ENCODE results near the gene DFFB. TPM values are rescaled to one million over a fixed set of nuclear protein-coding genes. Genes with fewer than 3 reads are reported as not detected.

DFFB gene
- total and polyA plus RNA-seq, 2 donors (not counting 1 experiment from before 2014, with no cell fraction given), result 6.4 to 7.6 TPM

GRCh38 chr1:3883194-3883925, 26.1 kb downstream of the DFFB start:
- Histone ChIP-seq H3K27me3 (ENCODE audit: control insufficient read depth, insufficient read depth, low read length) (no peaks in the 10 kb centered on the region), H3K36me3 (ENCODE audit: control insufficient read depth, insufficient read depth, low read length) (peaks cover 2% of the 10 kb centered on the region), H3K4me2 (ENCODE audit: extremely low read depth, insufficient read depth, low read length) (no peak overlapping the region), H3K27ac (ENCODE audit: insufficient read depth, low read length) (no peak overlapping the region), H3K4me1 (ENCODE audit: control insufficient read depth, extremely low read depth, insufficient read depth, low read length) (no peaks in the 10 kb centered on the region), H3K9ac (ENCODE audit: insufficient read depth, low read length) (no peak overlapping the region), H3K9me3 (ENCODE audit: control insufficient read depth, insufficient read depth, low read depth, low read length) (no peaks in the 10 kb centered on the region), H3K4me3 (replicated peaks in 1 of 4; ENCODE audit: control extremely low read depth in 1 of 4, insufficient read depth in 1 of 4, low read depth in 3 of 4, low read length in 4 of 4) (no peak overlapping the region), H3K79me2 (ENCODE audit: control insufficient read depth, insufficient read depth, low read length) (no peaks in the 10 kb centered on the region), H4K20me1 (ENCODE audit: control insufficient read depth, extremely low read depth, insufficient read depth, low read length) (no peaks in the 10 kb centered on the region), H2AFZ (ENCODE audit: low read length) (no peak overlapping the region)
- no peak for DNase-seq (ENCODE audit: low read depth in 2 of 2)
- TF ChIP-seq CTCF (conservative IDR thresholded peaks at IDR 0.05 in 1 of 2, IDR thresholded peaks at IDR 0.05 in 1 of 2; ENCODE audit: low read depth in 1 of 2, low read length in 2 of 2) (no peak), EZH2 (IDR thresholded peaks at IDR 0.05; ENCODE audit: low read length, missing control alignments) (no peak)

- no peak for TF ChIP-seq EZH2 (IDR thresholded peaks at IDR 0.05; ENCODE audit: low read length, missing control alignments)
- no peak for TF ChIP-seq CTCF (conservative IDR thresholded peaks at IDR 0.05 in 1 of 2, IDR thresholded peaks at IDR 0.05 in 1 of 2; ENCODE audit: low read depth in 1 of 2, low read length in 2 of 2)
Observed at GRCh38 chr1:3884966-3885365, 27.7 kb downstream of the DFFB start.

GRCh38 chr1:3885611-3886010, 28.3 kb downstream of the DFFB start:
- no peaks in the 10 kb centered on the region for H3K9me3 ChIP-seq (ENCODE audit: control insufficient read depth, insufficient read depth, low read depth, low read length)
- no peak overlapping the region for H2AFZ ChIP-seq (ENCODE audit: low read length)
- no peak for TF ChIP-seq CTCF (conservative IDR thresholded peaks at IDR 0.05 in 1 of 2, IDR thresholded peaks at IDR 0.05 in 1 of 2; ENCODE audit: low read depth in 1 of 2, low read length in 2 of 2)
- TF ChIP-seq EZH2 (IDR thresholded peaks at IDR 0.05; ENCODE audit: low read length, missing control alignments), result no peak
- H3K27me3 ChIP-seq (ENCODE audit: control insufficient read depth, insufficient read depth, low read length), result no peaks in the 10 kb centered on the region
- no peak overlapping the region for H3K27ac ChIP-seq (ENCODE audit: insufficient read depth, low read length)
- no peak overlapping the region for H3K4me2 ChIP-seq (ENCODE audit: extremely low read depth, insufficient read depth, low read length)
- H3K4me3 ChIP-seq (replicated peaks in 1 of 4; ENCODE audit: control extremely low read depth in 1 of 4, insufficient read depth in 1 of 4, low read depth in 3 of 4, low read length in 4 of 4), result no peak overlapping the region
- DNase-seq (ENCODE audit: low read depth in 2 of 2), result no peak
- no peak overlapping the region for H3K9ac ChIP-seq (ENCODE audit: insufficient read depth, low read length)
- no peaks in the 10 kb centered on the region for H4K20me1 ChIP-seq (ENCODE audit: control insufficient read depth, extremely low read depth, insufficient read depth, low read length)
- no peaks in the 10 kb centered on the region for H3K4me1 ChIP-seq (ENCODE audit: control insufficient read depth, extremely low read depth, insufficient read depth, low read length)
- H3K79me2 ChIP-seq (ENCODE audit: control insufficient read depth, insufficient read depth, low read length), result no peaks in the 10 kb centered on the region
- H3K36me3 ChIP-seq (ENCODE audit: control insufficient read depth, insufficient read depth, low read length), result peaks cover 3% of the 10 kb centered on the region

More at GRCh38 chr1:3884966-3885365, 27.7 kb downstream of the DFFB start:
- Histone ChIP-seq H3K4me2 (ENCODE audit: extremely low read depth, insufficient read depth, low read length) (no peak overlapping the region), H3K4me1 (ENCODE audit: control insufficient read depth, extremely low read depth, insufficient read depth, low read length) (no peaks in the 10 kb centered on the region), H3K9me3 (ENCODE audit: control insufficient read depth, insufficient read depth, low read depth, low read length) (no peaks in the 10 kb centered on the region), H3K27me3 (ENCODE audit: control insufficient read depth, insufficient read depth, low read length) (no peaks in the 10 kb centered on the region), H3K79me2 (ENCODE audit: control insufficient read depth, insufficient read depth, low read length) (no peaks in the 10 kb centered on the region), H2AFZ (ENCODE audit: low read length) (no peak overlapping the region), H3K9ac (ENCODE audit: insufficient read depth, low read length) (no peak overlapping the region), H3K36me3 (ENCODE audit: control insufficient read depth, insufficient read depth, low read length) (peaks cover 3% of the 10 kb centered on the region), H3K27ac (ENCODE audit: insufficient read depth, low read length) (no peak overlapping the region), H4K20me1 (ENCODE audit: control insufficient read depth, extremely low read depth, insufficient read depth, low read length) (no peaks in the 10 kb centered on the region), H3K4me3 (replicated peaks in 1 of 4; ENCODE audit: control extremely low read depth in 1 of 4, insufficient read depth in 1 of 4, low read depth in 3 of 4, low read length in 4 of 4) (no peak overlapping the region)
- no peak for DNase-seq (ENCODE audit: low read depth in 2 of 2)

All from fibroblast of lung (primary cell).